ENCODE results near the gene SSR2.
"Not testable (repeated sequence)": the region's sequence is repeated elsewhere in the genome, so short reads cannot be mapped to it uniquely, and the experiment has no call there.

SSR2 gene

DNA sequence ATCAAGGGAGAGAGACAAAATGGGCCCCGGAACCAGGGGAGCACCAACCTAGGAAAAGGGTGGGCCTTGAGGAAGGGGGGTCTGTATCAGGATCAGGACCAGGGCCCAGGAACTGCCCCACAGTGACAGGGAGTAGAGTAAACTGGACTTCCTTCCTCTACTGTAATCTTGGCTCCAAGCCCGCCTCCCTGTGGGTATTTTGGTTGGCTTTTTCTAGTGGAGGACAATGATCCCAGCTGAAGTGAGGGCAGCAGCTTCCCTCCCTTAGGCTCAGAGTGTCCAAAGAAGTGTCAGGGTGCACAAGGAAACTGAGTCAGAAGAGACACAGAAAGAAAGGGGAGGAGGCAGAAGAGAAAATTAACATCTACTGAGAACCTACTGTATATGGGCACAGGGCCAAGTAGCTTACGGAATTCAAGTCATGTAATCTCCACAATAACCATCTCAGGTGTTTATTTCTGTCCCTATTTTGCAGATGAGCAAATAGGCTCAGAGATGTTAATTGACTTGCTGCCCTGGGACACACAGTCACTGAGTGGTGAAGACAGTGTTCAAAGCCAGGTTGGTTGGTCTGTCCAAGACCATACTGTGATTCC is 28.0 kb upstream of the SSR2 start:
- DNase-seq (ENCODE audit: low spot score) = no peak

DNA sequence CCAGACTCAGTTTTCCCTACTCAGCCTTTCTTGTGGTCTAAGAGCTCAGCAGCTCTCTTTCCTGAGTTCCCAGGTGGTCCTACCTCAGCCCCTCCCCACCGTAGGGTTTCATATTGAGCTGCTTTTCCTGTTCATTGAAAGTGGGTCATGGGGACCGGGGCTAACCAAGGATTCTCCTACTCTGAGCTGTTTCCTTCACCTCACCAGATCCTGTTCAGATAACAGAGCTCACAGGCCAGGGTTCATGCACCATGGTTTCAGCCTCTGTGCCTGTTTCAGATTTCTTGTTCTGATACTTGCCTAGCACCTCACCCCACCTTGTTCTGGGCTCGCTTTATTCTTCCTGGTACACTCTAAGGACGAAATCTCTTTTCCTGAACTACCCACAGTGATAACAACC is 24.3 kb upstream of the SSR2 start:
- DNase-seq (ENCODE audit: low spot score) = no peak

DNA sequence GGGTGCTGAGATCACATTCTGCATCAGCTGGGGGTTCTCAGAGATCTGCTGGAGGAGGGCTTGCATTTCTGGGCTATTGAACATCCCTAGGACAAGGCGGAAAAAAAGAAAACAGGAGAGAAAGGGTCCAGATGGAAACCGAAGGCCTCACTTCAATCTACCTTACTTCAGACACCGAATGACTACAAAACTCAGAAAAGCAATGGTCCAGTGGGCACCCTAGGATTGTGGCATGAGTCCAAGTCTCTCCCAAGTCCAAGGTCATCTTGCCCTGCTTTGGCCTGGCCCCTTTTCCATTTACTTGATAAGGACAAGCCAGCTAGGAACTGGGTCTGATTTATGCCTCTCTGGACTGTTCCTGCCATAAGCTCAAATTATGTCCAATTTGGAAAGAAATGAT is 22.1 kb upstream of the SSR2 start:
- DNase-seq (ENCODE audit: low spot score) = no peak

DNA sequence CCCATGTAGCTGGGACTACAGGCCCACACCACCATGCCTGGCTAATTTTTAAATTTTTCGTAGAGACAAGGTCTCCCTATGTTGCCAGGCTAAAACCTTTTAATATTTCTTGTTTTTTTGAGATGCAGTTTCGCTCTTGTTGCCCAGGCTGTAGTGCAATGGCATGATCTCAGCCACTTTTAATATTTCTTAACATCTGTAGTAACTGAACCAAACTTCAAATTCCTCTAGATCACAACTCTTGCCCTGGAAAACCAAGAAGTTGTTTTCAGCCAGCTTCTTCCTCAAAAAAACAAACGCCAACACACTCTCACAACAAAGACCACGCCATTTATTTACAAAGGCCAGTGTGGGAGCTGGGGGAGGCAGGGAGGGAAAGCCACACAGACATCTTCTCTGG is 14.2 kb upstream of the SSR2 start:
- not testable (repeated sequence) for DNase-seq (ENCODE audit: low spot score)

- DNase-seq (ENCODE audit: low spot score) = no peak
Measured at GRCh38 chr1:156033011-156033410, 12.3 kb upstream of the SSR2 start.

- no peak for DNase-seq (ENCODE audit: low spot score)
Measured at GRCh38 chr1:156026588-156026987, 5.8 kb upstream of the SSR2 start.

GRCh38 chr1:156025876-156026275 is 5.1 kb upstream of the SSR2 start:
- peak; percentile 84 for DNase-seq (ENCODE audit: low spot score)

GRCh38 chr1:156024801-156025200 is 4.0 kb upstream of the SSR2 start:
- DNase-seq (ENCODE audit: low spot score) = no peak

DNA sequence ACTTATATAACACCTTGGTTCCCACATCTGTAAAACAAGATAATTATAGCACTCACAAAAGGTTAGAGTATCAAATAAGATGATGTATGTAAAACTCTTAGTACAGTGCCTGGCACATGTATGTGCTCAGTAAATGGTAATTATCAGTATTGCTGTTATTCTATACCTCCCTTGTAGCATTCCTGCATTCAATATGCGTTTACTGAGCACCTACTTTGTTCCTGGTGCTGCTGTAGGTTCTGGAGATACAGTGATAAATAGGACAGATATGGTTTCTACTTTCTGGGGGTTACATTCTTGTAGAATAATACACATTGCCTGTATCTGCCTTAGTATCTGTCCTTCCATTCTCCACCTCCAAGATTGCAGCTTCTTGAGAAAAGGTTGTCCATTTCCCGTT is 1.2 kb upstream of the SSR2 start:
- no peak for DNase-seq (ENCODE audit: low spot score)

GRCh38 chr1:156021093-156021428 is 310 bp upstream of the SSR2 start:
- DNase-seq (ENCODE audit: low spot score) = no peak

DNA sequence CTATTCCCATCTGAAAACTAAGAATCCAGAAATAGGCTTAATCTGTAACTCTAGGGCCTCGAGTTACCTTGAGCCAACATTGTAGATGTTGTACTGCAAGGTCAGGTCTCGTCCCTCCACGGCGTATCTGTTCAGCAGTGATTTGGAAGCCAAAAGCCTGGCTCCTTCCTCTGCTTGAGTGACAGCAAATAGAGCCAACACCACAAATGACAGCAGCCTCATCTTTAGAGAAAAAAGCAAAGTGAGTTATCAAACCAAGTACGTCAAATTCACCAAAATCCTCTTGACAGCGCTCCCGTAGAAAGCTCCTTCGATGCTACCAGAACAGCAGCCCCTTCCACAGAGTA is 832 bp downstream of the SSR2 start:
- no peak for DNase-seq (ENCODE audit: low spot score)

DNA sequence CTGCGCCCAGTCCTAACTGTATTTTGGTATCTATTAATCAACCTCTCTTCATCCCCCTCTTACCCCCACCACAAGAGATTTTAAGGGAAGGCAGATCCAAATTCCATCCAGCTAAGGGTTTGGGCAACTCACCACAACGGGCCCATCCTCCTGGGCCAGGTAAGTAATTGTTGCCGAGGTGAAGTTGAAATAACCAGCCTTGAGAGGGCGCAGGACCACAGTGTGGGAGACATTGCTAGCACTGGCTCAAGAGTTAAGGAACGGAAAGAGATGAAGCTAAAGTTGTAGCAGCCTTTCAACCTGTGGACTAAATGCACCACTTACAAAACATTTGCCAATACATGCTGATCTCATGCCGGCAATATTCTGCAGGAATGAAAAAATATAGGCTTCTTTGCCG is 5.9 kb downstream of the SSR2 start:
- no peak for DNase-seq (ENCODE audit: low spot score)

DNA sequence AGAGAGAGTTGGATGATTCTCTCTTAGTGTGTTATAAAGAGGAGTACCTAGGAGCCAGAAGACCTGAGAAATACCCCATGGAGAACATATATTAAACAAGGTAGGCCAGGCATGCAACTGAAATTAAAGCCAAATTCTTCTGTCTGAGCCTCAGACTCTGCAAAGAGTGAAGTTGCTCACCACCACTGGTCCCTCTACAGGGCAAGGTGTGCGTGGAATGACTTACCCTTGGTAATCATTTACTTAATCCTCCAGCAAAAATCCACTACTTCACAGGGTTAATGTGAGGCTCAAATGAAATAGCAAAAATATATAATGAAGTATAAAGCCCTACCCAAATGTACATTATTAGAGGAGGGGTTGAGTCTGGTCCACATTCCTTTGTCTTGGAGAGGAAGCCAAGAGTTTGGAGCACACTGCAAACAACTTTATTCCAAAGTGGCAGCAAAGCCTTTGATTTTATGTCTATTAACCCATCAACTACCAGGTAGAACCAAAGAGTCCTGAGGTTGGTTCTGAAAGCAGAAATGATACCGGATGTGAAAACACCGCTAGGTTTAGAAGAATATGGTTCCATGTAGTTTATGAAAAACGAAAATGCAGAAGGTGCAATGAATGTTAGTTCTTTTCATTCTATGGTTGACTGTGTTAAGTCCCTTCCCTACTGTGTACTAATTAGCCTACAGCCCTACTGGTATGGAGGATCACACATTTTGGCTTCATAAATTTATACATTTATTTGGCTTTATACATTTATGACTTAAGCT is 8.5 kb downstream of the SSR2 start:
- DNase-seq (ENCODE audit: low spot score) = no peak

- DNase-seq (ENCODE audit: low spot score) = no peak
Measured at GRCh38 chr1:156009404-156009803, 11.3 kb downstream of the SSR2 start.

GRCh38 chr1:156006666-156007376 is 13.9 kb downstream of the SSR2 start:
- DNase-seq (ENCODE audit: low spot score) = no peak

DNA sequence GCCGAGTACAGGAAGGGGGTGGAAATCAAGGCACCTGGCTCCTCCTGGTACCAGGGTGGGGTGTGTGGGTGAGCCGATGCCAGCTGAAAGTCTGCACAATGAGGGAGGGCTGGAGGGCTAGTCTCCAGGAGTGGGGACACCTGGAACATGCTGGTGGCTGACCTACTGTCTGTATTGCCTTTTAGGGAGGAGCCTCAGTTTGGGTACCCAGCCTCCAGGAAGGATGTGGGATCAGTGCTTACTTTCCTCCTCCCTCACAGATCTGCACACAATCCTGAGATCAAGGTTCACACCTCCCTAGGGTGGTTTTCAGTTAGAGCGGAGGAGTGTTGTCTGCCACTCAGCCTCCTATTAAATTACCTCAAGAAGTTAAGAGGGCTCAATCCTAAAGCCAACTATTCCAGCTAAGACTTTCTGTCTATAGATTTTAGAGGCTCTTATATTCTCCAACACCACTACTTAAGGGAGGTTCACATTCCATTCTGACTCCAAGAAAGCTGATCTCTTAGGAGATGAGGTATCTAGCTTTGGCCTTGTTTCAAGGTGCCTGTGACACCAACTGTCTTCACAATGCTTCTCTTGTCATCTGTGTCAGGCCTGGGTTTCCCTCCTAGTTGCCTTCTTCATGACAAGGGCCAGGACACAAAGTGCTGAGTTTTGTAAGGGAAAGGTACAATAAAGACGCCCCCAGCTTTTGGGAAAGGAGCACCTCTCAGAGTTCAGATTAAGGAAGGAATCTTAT is 15.7 kb downstream of the SSR2 start:
- no peak for DNase-seq (ENCODE audit: low spot score)

GRCh38 chr1:156003923-156004188 is 16.9 kb downstream of the SSR2 start:
- no peak for DNase-seq (ENCODE audit: low spot score)

DNA sequence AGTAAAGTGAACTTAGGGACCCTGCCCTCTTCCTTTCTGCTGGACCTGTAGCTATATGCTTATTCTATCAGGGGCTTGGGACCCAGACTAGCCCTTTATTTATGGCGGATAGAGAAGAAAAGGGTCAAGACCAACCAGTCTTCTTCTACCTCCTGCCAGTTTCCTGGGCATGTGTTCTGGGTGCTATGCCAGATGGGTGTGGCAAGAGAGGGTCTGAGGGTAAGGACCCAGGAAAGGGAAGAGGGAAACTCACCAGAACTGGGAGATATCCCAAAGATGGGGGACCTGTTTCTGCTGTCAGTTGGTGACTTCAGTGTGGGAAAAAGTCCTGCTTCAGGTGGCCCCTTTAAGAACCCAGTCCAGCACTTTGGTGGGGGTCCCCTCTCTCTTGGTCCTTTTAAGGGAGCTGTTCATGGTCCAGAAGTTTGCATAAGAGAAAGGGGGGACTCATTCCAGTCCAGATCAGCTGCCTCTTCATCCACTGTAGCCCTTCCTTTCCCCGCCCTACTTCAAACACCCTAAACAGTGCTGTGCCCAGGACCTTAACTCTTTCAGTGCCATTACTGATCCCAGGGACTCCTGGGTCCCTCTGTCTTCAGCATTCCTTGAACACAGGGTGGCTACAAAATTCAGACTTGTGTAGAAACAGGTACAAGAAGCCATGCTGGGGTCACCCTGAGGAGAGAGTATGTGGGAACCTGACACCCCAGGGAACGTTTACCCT is 18.4 kb downstream of the SSR2 start:
- no peak for DNase-seq (ENCODE audit: low spot score)

- no peak for DNase-seq (ENCODE audit: low spot score)
Measured at GRCh38 chr1:156001662-156002171, 19.0 kb downstream of the SSR2 start.

DNA sequence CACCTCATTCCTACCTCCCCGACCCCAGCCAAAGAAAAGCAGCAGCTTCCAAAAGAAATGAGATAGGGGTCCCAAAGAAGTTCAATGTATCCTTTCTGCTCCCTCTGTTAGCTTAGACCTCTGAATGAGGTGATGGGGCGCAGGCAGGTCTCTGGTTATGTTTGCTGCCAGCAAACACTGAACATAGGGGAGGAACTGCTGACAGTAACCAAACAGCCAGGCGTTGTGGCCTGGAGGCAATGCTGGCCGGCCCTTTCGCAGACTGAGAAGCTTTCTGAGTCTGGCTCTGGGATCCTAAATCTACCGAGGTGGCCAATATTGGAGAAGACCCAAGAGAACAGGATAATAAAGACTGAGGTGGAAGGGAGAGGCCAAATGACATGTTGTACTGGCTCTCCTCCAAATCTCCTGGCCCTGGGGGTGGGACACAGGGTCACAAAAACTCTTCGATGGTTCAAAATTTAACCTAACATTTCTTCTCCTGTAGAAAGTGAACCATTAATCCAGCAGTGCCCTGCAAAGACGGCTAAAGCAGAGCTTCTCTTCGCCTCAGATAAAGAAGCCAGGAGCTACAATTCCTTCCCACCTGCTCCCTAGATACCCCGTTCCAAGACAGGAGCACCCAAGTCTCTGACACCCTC is 19.6 kb downstream of the SSR2 start:
- no peak for DNase-seq (ENCODE audit: low spot score)

- DNase-seq (ENCODE audit: low spot score) = no peak
Measured at GRCh38 chr1:155999964-156000363, 20.8 kb downstream of the SSR2 start.

DNA sequence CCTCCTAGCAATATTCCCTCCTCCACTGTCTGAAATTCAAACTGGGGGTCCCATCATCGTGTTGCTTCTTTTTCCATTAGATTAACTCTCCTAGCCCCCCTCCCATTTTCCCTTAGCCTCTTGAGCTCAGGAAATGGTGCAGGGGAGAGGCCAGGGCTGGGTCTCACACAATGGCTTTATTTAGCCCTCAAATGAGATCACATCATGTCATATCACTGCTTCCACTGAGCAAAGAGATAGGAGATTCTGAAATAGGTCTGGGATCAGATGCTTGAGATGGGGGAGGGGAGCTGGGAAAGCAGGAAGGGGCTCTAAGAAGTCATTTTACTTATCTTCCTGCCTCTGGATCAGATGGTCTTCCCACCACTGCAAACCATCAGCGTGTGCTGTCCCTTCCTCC is 24.6 kb downstream of the SSR2 start:
- DNase-seq (ENCODE audit: low spot score) = no peak

Data from iPS-NIHi11 (cell line).